Endothelial cell of umbilical vein (primary cell): Measurements from ENCODE around the gene SPDYE1.

Experiments used
- CTCF ChIP-seq, 2 donors: IDR thresholded peaks; 1 replicate in 1 of 2; 2 replicates in 1 of 2; pipeline ENCODE4 v1.5.1; 2011; ENCODE audit warnings: low read length in 2 of 2, mild to moderate bottlenecking in 2 of 2, moderate library complexity in 2 of 2, control low read depth in 1 of 2, inconsistent platforms in 1 of 2, low read depth in 1 of 2; ENCODE audit not compliant: insufficient read depth in 1 of 2; ENCODE audit errors: extremely low read depth in 1 of 2
- EZH2 ChIP-seq: IDR thresholded peaks from 2 replicates; pipeline ENCODE4 v1.6.1; 2012; ENCODE audit warnings: borderline replicate concordance, low read depth, mild to moderate bottlenecking, moderate library complexity, low read length, inconsistent platforms; ENCODE audit not compliant: severe bottlenecking
- FOS ChIP-seq: IDR thresholded peaks from 2 replicates; pipeline ENCODE4 v1.6.1; 2011; ENCODE audit warnings: mild to moderate bottlenecking, low read length, moderate library complexity, borderline replicate concordance; ENCODE audit not compliant: insufficient read depth
- GATA2 ChIP-seq: IDR thresholded peaks from 2 replicates; pipeline ENCODE4 v1.7.0; 2011; ENCODE audit warnings: low read depth, mild to moderate bottlenecking, moderate library complexity, mixed read lengths, low read length; ENCODE audit not compliant: insufficient read length, insufficient read depth
- MAX ChIP-seq: IDR thresholded peaks from 2 replicates; pipeline ENCODE4 v1.6.1; 2011; ENCODE audit not compliant: insufficient read depth, insufficient read length
- POLR2A ChIP-seq: IDR thresholded peaks from 2 replicates; pipeline ENCODE4 v1.6.1; 2012; ENCODE audit warnings: low read depth, mild to moderate bottlenecking, control low read depth, low read length
- POLR2AphosphoS5 ChIP-seq: IDR thresholded peaks from 2 replicates; pipeline ENCODE4 v1.6.1; 2012; ENCODE audit warnings: low read depth, mild to moderate bottlenecking, control low read depth, low read length, moderate library complexity; ENCODE audit not compliant: insufficient read depth

GRCh38 chr7:44046321-44047061 lies 48.8 kb downstream of the SPDYE1 start:
- no peak for TF ChIP-seq POLR2A
- TF ChIP-seq CTCF (IDR thresholded peaks at IDR 0.05; ENCODE audit: extremely low read depth in 1 of 2, insufficient read depth in 1 of 2, low read depth in 1 of 2, low read length in 2 of 2): no peak
- no peak for TF ChIP-seq GATA2
- no peak for TF ChIP-seq EZH2
- no peak for TF ChIP-seq POLR2AphosphoS5
- TF ChIP-seq MAX: no peak
- TF ChIP-seq FOS: no peak
